NT2/D1 (cell line): ENCODE measurements around the gene SYP.

Experiments used
- DNase-seq: peaks from one replicate; pipeline ENCODE4 v3.0.0-alpha.2; 2011; ENCODE audit warnings: low read depth, low spot score
- H3K27me3 ChIP-seq: 2 replicates; pipeline ENCODE4 v1.6.0; 2011; ENCODE audit warnings: mild to moderate bottlenecking; ENCODE audit not compliant: insufficient read length, insufficient read depth
- H3K36me3 ChIP-seq: 2 replicates; pipeline ENCODE4 v1.6.1; 2011; ENCODE audit warnings: mild to moderate bottlenecking, low read length, mixed read lengths; ENCODE audit not compliant: insufficient read depth, insufficient read length
- H3K4me1 ChIP-seq: 2 replicates; pipeline ENCODE4 v1.5.1; 2011; ENCODE audit not compliant: insufficient read depth, insufficient read length
- H3K4me3 ChIP-seq: 2 replicates; pipeline ENCODE4 v1.5.1; 2011; ENCODE audit warnings: low read depth; ENCODE audit not compliant: insufficient read length
- H3K9ac ChIP-seq: 2 replicates; pipeline ENCODE4 v1.6.0; 2011; ENCODE audit warnings: low read depth; ENCODE audit not compliant: insufficient read length
- H3K9me3 ChIP-seq: 2 replicates; pipeline ENCODE4 v1.5.1; 2011; ENCODE audit warnings: mild to moderate bottlenecking, low read length; ENCODE audit not compliant: insufficient read depth
- SUZ12 ChIP-seq: IDR thresholded peaks from 2 replicates; pipeline ENCODE4 v1.6.1; 2011; ENCODE audit not compliant: insufficient read length, insufficient read depth; ENCODE audit errors: extremely low read depth
- YY1 ChIP-seq: IDR thresholded peaks from 2 replicates; pipeline ENCODE4 v1.6.1; 2011; ENCODE audit not compliant: insufficient read length, insufficient read depth
- ZNF274 ChIP-seq: IDR thresholded peaks from 2 replicates; pipeline ENCODE4 v1.6.1; 2011; ENCODE audit warnings: mild to moderate bottlenecking, low read depth, low read length

The SYP gene

DNA sequence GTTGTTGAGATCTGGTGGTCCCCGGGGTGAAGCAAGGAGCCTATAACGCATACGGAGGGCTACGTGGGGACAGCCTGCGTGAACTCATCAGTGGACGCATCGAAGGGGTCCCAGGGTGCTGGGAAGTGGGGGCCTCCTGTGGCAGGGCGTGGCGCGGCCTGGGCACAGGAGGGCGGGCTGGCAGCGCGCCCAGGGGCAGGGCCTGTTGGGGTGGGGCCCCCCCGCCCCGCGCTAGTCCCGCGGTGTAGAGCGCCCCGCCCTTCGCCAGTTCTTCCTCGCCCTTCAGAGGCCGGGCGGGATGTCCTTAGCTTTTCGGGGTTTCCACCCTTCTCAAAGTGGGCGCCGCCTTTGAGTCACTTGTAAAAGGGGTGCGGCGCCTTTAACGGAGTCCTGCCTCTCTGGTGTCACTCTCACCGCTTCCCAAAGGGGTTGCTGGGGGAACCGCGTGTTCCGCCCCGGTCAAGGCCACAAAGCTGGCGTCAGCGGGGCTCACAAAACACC is 27.7 kb downstream of the SYP start:
- Histone ChIP-seq H3K27me3 (no peaks in the 10 kb centered on the region), H3K9me3 (no peaks in the 10 kb centered on the region), H3K4me3 (peak overlapping the region; percentile 62), H3K4me1 (no peaks in the 10 kb centered on the region), H3K36me3 (peaks cover 37% of the 10 kb centered on the region), H3K9ac (peak overlapping the region; percentile 79)
- no peak for DNase-seq
- TF ChIP-seq SUZ12 (no peak), YY1 (no peak), ZNF274 (no peak)

DNA sequence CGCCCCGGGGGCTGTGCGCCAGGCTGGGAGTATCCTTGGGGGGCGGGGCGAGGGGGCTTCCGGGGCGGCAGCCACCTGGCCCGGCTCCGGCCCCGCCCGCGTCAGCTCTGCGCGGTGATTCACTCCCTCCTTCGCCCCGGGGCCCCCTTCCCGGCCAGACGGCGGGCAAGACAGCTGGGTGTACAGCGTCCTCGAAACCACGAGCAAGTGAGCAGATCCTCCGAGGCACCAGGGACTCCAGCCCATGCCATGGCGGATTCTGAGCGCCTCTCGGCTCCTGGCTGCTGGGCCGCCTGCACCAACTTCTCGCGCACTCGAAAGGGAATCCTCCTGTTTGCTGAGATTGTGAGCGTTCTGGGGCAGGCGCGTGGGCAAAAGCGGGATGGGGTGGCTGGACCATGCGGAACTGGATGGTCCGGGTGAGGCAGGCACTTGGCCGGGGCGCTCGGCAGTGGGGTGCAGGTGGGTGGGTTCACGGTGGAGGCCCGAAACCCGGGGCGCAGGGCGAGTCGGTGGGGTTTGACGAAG is 28.2 kb downstream of the SYP start, which contains the start of gene PLP2:
Gene PLP2 (plus strand): TSS at position 147 of the 528 bp plus-strand sequence. CDS start 103 bp downstream, at position 250.
- no peaks in the 10 kb centered on the region for H3K4me1 ChIP-seq
- H3K9me3 ChIP-seq: no peaks in the 10 kb centered on the region
- H3K36me3 ChIP-seq: peaks cover 32% of the 10 kb centered on the region
- TF ChIP-seq SUZ12: no peak
- TF ChIP-seq YY1: no peak
- no peak for TF ChIP-seq ZNF274
- H3K27me3 ChIP-seq: no peaks in the 10 kb centered on the region
- peak within 1 kb of the TSS; percentile 62 for H3K4me3 ChIP-seq
- no peak for DNase-seq
- H3K9ac ChIP-seq: peak within 1 kb of the TSS; percentile 79

DNA sequence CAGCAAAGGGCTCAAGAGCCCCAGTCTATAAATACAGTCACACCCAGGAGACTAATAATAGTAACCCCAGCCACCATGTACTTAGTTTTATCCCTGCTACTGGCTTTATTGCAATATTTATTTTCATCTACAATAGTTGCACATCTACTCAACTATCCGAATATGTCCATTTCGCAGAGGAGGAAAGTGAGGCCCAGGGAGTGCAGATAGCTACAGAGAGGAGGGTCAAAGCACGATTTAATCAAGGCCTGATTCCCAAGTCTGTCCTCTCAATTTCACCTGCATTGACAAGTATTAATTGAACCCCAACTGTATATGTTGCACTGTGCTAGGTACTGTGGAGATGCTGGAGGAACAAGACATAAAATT is 32.3 kb downstream of the SYP start:
- TF ChIP-seq YY1 (no peak), SUZ12 (no peak), ZNF274 (no peak)
- Histone ChIP-seq H3K9ac (no peak overlapping the region), H3K9me3 (no peaks in the 10 kb centered on the region), H3K27me3 (peaks cover 7% of the 10 kb centered on the region), H3K36me3 (no peaks in the 10 kb centered on the region), H3K4me1 (peaks cover 8% of the 10 kb centered on the region), H3K4me3 (no peak overlapping the region)
- DNase-seq: no peak

DNA sequence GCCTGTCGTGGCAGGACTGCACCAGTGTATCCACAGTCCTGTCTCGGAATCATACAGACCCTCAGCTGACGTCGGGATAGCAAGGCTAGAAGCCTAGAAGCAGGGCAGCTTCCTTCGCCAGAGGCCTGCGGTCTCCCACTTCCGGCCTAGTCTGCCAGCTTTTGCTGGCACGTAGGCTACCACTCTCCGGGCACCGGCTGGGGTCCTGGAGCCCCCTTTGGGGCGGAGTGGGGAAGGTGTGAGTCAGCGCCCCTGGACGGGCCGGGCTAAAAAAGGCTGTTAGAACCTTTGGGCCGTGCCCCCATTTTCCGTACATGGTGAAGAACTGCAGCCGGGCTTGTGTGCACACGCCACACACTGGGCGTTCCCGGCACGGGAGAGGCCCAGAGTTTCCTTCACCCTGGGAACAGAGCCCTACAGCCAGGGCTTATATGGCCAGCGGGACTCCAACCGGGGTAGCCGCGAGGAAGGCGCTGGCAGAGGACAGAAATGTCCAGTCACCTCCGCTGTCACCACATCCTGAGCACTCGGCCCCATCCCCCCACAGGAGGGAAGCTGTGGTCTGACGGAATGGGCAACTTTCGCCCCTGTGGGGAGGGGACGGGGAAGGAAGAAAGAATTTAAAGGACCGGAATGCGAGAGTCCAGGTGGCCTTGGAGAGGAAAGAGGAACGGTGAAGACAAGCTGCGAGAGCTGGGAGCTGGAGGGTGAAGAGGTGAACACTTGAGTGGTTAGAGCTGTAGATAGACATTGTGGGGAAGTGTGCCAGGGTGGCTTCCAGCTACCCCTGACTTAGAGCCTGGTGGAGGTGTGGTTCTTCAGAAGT is 32.9 kb downstream of the SYP start:
- peaks cover 11% of the 10 kb centered on the region for H3K27me3 ChIP-seq
- peak overlapping the region; percentile 51 for H3K9ac ChIP-seq
- peak overlapping the region; percentile 29 for H3K4me3 ChIP-seq
- peaks cover 8% of the 10 kb centered on the region for H3K4me1 ChIP-seq
- no peaks in the 10 kb centered on the region for H3K9me3 ChIP-seq
- no peak for TF ChIP-seq YY1
- no peak for TF ChIP-seq SUZ12
- no peak for TF ChIP-seq ZNF274
- no peak for DNase-seq
- no peaks in the 10 kb centered on the region for H3K36me3 ChIP-seq

DNA sequence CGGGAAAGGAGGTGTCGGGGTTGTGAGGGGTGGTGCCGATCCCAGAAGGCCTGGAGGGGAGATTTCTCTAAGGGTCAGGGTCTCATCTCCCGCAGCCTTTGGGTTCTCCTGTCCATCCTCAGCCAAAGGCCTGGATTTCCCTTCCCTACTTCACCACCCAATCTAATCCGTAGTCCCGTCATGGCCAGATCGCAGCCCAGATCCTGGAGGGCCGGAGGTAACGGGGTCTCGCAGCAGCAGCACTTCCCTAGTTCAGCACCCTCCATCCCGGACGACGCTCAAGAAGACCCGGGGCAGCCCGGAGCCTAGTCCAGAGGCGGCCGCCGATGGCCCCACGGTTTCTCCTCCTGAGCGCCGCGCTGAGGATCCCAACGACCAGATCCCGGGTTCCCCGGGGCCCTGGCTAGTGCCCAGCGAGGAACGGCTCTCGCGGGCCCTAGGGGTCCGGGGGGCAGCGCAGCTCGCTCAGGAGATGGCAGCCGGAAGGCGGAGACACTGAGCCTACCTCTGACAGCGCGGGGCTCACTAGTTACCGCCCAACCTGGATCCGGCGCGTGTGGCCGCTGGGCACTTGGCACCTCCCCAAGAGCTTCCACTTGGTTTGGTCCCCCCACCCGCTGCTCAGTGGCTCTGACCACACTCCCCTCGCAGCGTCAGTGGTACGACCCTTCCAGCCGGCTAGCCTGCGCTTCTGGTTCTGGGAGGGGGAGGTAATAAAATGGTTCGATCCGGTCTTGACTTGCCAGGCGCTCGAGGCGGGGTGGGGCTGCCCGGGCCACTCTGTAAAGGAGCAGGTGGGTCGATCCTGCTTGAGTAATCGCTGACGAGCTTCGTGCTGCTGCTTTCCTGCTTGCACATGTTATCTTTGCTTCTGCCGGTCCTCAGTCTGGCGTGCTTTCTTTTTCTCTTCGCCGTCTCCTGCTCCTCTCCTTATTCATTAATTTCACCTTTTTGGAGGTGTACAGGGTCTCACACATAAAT is 33.8 kb downstream of the SYP start:
- H3K4me1 ChIP-seq: peaks cover 8% of the 10 kb centered on the region
- H3K36me3 ChIP-seq: no peaks in the 10 kb centered on the region
- peak overlapping the region; percentile 51 for H3K9ac ChIP-seq
- peaks cover 15% of the 10 kb centered on the region for H3K27me3 ChIP-seq
- H3K4me3 ChIP-seq: peak overlapping the region; percentile 29
- TF ChIP-seq YY1 (no peak), ZNF274 (no peak), SUZ12 (no peak)
- DNase-seq: no peak
- no peaks in the 10 kb centered on the region for H3K9me3 ChIP-seq

DNA sequence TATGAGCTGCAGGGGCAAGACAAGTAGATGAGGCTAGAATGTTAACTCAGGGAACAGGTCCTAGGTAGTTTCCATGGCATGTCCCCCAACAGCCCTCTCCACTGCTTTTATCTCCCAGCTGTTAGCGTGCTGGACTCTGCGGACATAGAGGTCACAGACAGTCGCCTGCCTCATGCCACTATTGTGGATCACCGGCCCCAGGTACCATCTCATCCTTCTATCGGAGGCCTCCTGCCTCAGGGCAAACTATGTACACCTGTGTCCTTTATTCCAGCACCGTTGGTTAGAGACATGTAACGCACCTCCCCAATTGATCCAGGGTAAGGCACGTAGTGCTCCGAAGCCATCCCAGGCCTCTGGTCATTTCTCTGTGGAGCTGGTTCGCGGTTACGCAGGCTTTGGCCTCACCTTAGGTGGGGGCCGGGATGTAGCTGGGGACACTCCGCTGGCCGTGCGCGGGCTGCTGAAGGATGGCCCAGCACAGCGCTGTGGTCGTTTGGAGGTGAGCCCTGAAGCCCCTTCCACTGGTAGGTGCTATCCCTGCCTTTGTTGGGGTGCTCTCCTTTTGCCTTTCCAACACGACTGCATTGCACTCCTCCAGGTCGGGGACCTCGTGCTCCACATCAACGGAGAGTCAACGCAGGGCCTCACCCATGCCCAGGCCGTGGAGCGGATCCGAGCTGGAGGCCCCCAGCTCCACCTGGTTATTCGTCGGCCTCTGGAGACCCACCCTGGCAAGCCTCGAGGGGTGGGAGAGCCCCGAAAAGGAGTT is 35.2 kb downstream of the SYP start:
- H3K4me3 ChIP-seq: no peak overlapping the region
- peaks cover 15% of the 10 kb centered on the region for H3K27me3 ChIP-seq
- TF ChIP-seq YY1 (no peak), SUZ12 (no peak), ZNF274 (no peak)
- no peak for DNase-seq
- no peak overlapping the region for H3K9ac ChIP-seq
- no peaks in the 10 kb centered on the region for H3K9me3 ChIP-seq
- H3K4me1 ChIP-seq: peaks cover 8% of the 10 kb centered on the region
- no peaks in the 10 kb centered on the region for H3K36me3 ChIP-seq
